Ammon's horn (tissue), 1 donor: ENCODE measurements around the gene PKP2.

ENCODE experiments used
- DNase-seq: peaks from one replicate; pipeline ENCODE4 v3.0.0-alpha.2; 2016; ENCODE audit warnings: low spot score

PKP2 gene

GRCh38 chr12:32754111-32754510 lies 142.5 kb downstream of the PKP2 start:
- no peak for DNase-seq

- DNase-seq = no peak
These were observed 143.0 kb downstream of the PKP2 start for GRCh38 chr12:32753605-32754004.

DNA sequence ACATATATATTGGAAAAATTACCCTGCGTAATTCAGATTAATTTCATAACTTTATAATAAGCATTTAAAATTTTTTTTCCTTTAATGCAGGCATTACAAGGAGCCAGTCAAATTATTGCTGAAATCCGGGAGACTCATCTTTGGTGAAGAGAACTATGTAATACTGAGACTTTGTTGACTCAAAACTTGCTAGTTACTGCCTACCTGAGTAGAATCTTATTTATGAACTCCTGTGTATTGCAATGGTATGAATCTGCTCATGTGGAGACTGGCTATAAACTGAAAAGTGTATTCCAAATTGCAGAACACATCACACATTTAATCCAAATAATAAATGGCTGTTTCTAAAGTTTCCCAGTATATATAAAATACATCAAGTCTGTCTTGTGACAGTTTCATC lies 153.3 kb downstream of the PKP2 start:
- DNase-seq = no peak

DNA sequence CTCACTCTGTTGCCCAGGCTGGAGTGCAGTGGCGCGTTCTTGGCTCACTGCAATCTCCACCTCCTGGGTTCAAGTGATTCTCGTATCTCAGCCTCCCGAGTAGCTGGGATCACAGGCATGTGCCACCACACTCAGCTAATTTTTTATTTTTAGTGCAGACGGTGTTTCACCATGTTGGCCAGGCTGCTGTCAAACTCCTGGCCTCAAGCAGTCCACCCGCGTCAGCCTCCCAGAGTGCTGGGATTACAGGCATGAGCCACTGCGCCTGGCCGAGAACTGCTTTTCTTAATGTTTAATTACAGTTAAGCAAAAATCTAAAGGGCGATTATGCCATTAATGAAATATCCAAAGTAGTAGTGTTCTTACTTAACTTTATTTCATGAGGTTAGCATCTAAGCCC lies 154.4 kb downstream of the PKP2 start:
- no peak for DNase-seq
